ENCODE data around the gene CPA4. TPM values are rescaled to one million over a fixed set of nuclear protein-coding genes. Genes with fewer than 3 reads are reported as not detected.

The CPA4 gene
- total and polyA plus RNA-seq, 4 donors = 0.55 to 2.3 (median 1.2) TPM

DNA sequence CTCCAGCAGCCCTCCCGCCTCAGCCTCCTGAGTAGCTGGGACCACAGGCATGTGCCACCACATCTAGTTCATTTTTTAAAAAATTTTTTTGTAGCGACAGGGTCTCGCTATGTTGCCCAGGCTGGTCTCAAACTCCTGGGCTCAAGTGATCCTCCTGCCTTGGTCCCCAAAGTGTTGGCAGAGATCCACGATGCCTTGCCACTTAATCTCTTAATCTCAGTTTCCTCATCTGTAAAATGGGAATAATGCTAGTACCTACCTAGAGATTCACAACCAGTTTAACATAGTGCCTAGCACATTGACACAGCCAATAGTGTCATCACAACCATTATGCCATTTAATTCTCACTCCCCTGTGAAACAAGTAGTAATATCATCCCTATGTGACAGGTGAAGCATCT lies 4.8 kb upstream of the CPA4 start:
- no peak overlapping the region for H3K9ac ChIP-seq (ENCODE audit: insufficient read depth in 1 of 2, low read length in 2 of 2)
- no peak overlapping the region for H3K27ac ChIP-seq (ENCODE audit: low read depth in 1 of 2, low read length in 1 of 2)
- DNase-seq (no peak), ATAC-seq (ENCODE audit: insufficient read depth, low FRiP score) (no peak)
- peaks cover 0 to 2% (median 0%) of the 10 kb centered on the region in 4 donors for H3K9me3 ChIP-seq (ENCODE audit: control insufficient read depth in 4 of 4, insufficient read depth in 3 of 4, low read length in 3 of 4)
- 94 to 99% methylated on average over 4 of the region's 4 CpGs for WGBS, 2 donors
- TF ChIP-seq, protein P1, sequence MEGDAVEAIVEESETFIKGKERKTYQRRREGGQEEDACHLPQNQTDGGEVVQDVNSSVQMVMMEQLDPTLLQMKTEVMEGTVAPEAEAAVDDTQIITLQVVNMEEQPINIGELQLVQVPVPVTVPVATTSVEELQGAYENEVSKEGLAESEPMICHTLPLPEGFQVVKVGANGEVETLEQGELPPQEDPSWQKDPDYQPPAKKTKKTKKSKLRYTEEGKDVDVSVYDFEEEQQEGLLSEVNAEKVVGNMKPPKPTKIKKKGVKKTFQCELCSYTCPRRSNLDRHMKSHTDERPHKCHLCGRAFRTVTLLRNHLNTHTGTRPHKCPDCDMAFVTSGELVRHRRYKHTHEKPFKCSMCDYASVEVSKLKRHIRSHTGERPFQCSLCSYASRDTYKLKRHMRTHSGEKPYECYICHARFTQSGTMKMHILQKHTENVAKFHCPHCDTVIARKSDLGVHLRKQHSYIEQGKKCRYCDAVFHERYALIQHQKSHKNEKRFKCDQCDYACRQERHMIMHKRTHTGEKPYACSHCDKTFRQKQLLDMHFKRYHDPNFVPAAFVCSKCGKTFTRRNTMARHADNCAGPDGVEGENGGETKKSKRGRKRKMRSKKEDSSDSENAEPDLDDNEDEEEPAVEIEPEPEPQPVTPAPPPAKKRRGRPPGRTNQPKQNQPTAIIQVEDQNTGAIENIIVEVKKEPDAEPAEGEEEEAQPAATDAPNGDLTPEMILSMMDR (IDR thresholded peaks at IDR 0.05; ENCODE audit: control extremely low read depth, extremely low read depth) = no peak
- no peaks in the 10 kb centered on the region for H3K36me3 ChIP-seq (ENCODE audit: control insufficient read depth in 4 of 4, insufficient read depth in 4 of 4, low read length in 4 of 4)
- H3K27me3 ChIP-seq (ENCODE audit: control insufficient read depth in 3 of 3, insufficient read depth in 3 of 3, low read length in 2 of 3) = no peaks in the 10 kb centered on the region
- no peak overlapping the region for H3K4me3 ChIP-seq
- no peaks in the 10 kb centered on the region for H3K4me1 ChIP-seq (ENCODE audit: control insufficient read depth in 5 of 5, insufficient read depth in 5 of 5, low read length in 5 of 5)

DNA sequence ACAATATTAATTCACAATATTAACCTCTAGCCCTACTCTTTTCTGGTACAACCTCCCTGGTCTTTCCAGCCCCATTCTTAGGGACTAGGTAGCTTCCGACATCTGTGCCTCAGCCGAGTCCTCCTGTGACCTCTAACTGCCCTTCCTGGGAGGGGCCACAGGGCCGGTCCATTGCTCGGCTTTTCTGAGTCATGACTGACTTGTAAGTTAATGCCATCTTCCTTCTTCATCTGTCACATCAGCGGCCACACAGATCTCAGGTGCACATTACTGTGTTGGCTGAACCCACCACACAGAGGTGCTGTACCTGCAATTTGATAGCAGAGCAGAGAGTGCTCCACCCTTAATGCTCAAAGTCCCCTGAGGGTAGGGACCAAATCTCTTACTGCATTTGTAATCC lies 4.1 kb upstream of the CPA4 start:
- no peak for ATAC-seq (ENCODE audit: insufficient read depth, low FRiP score)
- WGBS, 2 donors = 71 to 84% methylated on average over 5 of the region's 5 CpGs

DNA sequence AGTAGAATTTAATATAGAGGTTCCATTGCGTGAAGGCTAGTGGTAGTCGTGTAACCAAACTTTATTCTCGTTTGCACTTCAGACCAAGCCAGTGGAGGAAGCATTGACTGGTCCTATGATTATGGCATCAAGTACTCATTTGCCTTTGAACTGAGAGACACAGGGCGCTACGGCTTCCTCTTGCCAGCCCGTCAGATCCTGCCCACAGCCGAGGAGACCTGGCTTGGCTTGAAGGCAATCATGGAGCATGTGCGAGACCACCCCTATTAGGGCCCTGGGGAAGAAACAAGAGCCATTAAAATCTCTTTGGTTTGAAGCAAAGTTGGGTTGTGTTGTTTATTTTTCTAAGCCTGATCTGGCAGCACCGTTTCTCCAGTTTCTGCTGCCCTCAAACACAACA lies 3.5 kb upstream of the CPA4 start:
- Histone ChIP-seq H3K9ac (ENCODE audit: insufficient read depth in 1 of 2, low read length in 2 of 2) (no peak overlapping the region), H3K27ac (ENCODE audit: low read depth in 1 of 2, low read length in 1 of 2) (no peak overlapping the region), H3K27me3 (ENCODE audit: control insufficient read depth in 3 of 3, insufficient read depth in 3 of 3, low read length in 2 of 3) (no peaks in the 10 kb centered on the region), H3K9me3 (ENCODE audit: control insufficient read depth in 4 of 4, insufficient read depth in 3 of 4, low read length in 3 of 4) (peaks cover 0 to 2% (median 0%) of the 10 kb centered on the region in 4 donors), H3K4me3 (no peak overlapping the region), H3K36me3 (ENCODE audit: control insufficient read depth in 4 of 4, insufficient read depth in 4 of 4, low read length in 4 of 4) (no peaks in the 10 kb centered on the region), H3K4me1 (ENCODE audit: control insufficient read depth in 5 of 5, insufficient read depth in 5 of 5, low read length in 5 of 5) (no peaks in the 10 kb centered on the region)
- 90 to 94% methylated on average over 9 of the region's 9 CpGs for WGBS, 2 donors
- TF ChIP-seq, protein P1 (IDR thresholded peaks at IDR 0.05; ENCODE audit: control extremely low read depth, extremely low read depth) = no peak
- DNase-seq (no peak), ATAC-seq (ENCODE audit: insufficient read depth, low FRiP score) (no peak)

More for the DNA sequence above, 4.1 kb upstream of the CPA4 start:
- Histone ChIP-seq H3K4me1 (ENCODE audit: control insufficient read depth in 5 of 5, insufficient read depth in 5 of 5, low read length in 5 of 5) (no peaks in the 10 kb centered on the region), H3K27me3 (ENCODE audit: control insufficient read depth in 3 of 3, insufficient read depth in 3 of 3, low read length in 2 of 3) (no peaks in the 10 kb centered on the region), H3K4me3 (no peak overlapping the region), H3K9me3 (ENCODE audit: control insufficient read depth in 4 of 4, insufficient read depth in 3 of 4, low read length in 3 of 4) (peaks cover 0 to 2% (median 0%) of the 10 kb centered on the region in 4 donors), H3K36me3 (ENCODE audit: control insufficient read depth in 4 of 4, insufficient read depth in 4 of 4, low read length in 4 of 4) (no peaks in the 10 kb centered on the region), H3K27ac (ENCODE audit: low read depth in 1 of 2, low read length in 1 of 2) (no peak overlapping the region), H3K9ac (ENCODE audit: insufficient read depth in 1 of 2, low read length in 2 of 2) (no peak overlapping the region)
- no peak for DNase-seq
- TF ChIP-seq, protein P1 (IDR thresholded peaks at IDR 0.05; ENCODE audit: control extremely low read depth, extremely low read depth) = no peak

DNA sequence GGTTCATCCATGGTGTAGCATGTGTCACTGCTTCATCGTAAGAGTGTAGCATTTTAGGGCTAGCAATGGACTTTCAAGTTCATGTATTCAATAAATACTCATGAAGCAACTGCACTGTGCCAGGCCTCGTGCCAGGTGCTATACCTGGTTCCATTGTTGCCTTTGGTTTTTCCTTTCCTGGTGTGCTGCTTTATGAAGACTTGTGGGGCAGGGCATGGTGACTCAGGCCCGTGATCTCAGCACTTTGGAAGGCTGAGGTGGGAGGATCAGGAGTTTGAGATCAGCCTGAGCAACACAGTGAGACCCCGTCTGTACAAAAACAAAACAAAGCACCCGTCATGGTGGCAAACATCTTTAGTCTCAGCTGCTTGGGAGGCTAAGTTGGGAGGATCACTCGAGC lies 2.2 kb upstream of the CPA4 start:
- no peak overlapping the region for H3K9ac ChIP-seq (ENCODE audit: insufficient read depth in 1 of 2, low read length in 2 of 2)
- TF ChIP-seq, protein P1 (IDR thresholded peaks at IDR 0.05; ENCODE audit: control extremely low read depth, extremely low read depth) = no peak
- ATAC-seq (ENCODE audit: insufficient read depth, low FRiP score) (no peak), DNase-seq (no peak)
- WGBS, 2 donors = 91 to 97% methylated on average over 6 of the region's 6 CpGs
- no peak overlapping the region for H3K27ac ChIP-seq (ENCODE audit: low read depth in 1 of 2, low read length in 1 of 2)
- H3K9me3 ChIP-seq (ENCODE audit: control insufficient read depth in 4 of 4, insufficient read depth in 3 of 4, low read length in 3 of 4) = no peaks in the 10 kb centered on the region
- no peaks in the 10 kb centered on the region for H3K4me1 ChIP-seq (ENCODE audit: control insufficient read depth in 5 of 5, insufficient read depth in 5 of 5, low read length in 5 of 5)
- no peaks in the 10 kb centered on the region for H3K36me3 ChIP-seq (ENCODE audit: control insufficient read depth in 4 of 4, insufficient read depth in 4 of 4, low read length in 4 of 4)
- no peak overlapping the region for H3K4me3 ChIP-seq
- H3K27me3 ChIP-seq (ENCODE audit: control insufficient read depth in 3 of 3, insufficient read depth in 3 of 3, low read length in 2 of 3) = no peaks in the 10 kb centered on the region
